Suprapubic skin (tissue), 4 donors: ENCODE results near the gene POLL.

Experiments used
- CTCF ChIP-seq, 2 donors: fragments of 200-600 bp in 1 of 2; fragments of 450-650 bp in 1 of 2; sonication (generic) in 1 of 2; IDR thresholded peaks; one replicate each; pipeline ENCODE4 v1.5.1; 2016 to 2019; ENCODE audit warnings: antibody characterized with exemption in 2 of 2, mild to moderate bottlenecking in 1 of 2, moderate library complexity in 1 of 2
- EP300 ChIP-seq: sonication (generic); formaldehyde crosslinking; IDR thresholded peaks from one replicate; pipeline ENCODE4 v1.6.1; 2017; ENCODE audit warnings: antibody characterized with exemption
- POLR2AphosphoS5 ChIP-seq, 3 donors: sonication (generic); formaldehyde crosslinking; IDR thresholded peaks; one replicate each; pipeline ENCODE4 v1.6.1; 2017; ENCODE audit warnings: antibody characterized with exemption in 3 of 3

- TF ChIP-seq POLR2AphosphoS5 (IDR thresholded peaks at IDR 0.05) (no peak), EP300 (no peak), CTCF (IDR thresholded peaks at IDR 0.05) (no peak)
Measured at GRCh38 chr10:101566333-101567164, 21.5 kb downstream of the POLL start.
